KOPT-K1 (cell line): ENCODE measurements around the gene KLHL15.

Experiments used
- H3K27ac ChIP-seq: fragments of 200-600 bp; sonication (generic); 2 replicates; pipeline ENCODE4 v1.5.1; 2016; ENCODE audit warnings: antibody characterized with exemption, mild to moderate bottlenecking, low read depth, low read length; ENCODE audit not compliant: poor library complexity, severe bottlenecking
- H3K36me3 ChIP-seq: fragments of 200-600 bp; sonication (generic); 2 replicates; pipeline ENCODE4 v1.5.1; 2017; ENCODE audit warnings: antibody characterized with exemption, mild to moderate bottlenecking, low read length, moderate library complexity; ENCODE audit not compliant: insufficient read depth
- H3K9me3 ChIP-seq: fragments of 200-600 bp; sonication (generic); 2 replicates; pipeline ENCODE4 v1.5.1; 2017; ENCODE audit warnings: antibody characterized with exemption, low read length, mild to moderate bottlenecking; ENCODE audit not compliant: insufficient read depth, poor library complexity, severe bottlenecking

The KLHL15 gene

DNA sequence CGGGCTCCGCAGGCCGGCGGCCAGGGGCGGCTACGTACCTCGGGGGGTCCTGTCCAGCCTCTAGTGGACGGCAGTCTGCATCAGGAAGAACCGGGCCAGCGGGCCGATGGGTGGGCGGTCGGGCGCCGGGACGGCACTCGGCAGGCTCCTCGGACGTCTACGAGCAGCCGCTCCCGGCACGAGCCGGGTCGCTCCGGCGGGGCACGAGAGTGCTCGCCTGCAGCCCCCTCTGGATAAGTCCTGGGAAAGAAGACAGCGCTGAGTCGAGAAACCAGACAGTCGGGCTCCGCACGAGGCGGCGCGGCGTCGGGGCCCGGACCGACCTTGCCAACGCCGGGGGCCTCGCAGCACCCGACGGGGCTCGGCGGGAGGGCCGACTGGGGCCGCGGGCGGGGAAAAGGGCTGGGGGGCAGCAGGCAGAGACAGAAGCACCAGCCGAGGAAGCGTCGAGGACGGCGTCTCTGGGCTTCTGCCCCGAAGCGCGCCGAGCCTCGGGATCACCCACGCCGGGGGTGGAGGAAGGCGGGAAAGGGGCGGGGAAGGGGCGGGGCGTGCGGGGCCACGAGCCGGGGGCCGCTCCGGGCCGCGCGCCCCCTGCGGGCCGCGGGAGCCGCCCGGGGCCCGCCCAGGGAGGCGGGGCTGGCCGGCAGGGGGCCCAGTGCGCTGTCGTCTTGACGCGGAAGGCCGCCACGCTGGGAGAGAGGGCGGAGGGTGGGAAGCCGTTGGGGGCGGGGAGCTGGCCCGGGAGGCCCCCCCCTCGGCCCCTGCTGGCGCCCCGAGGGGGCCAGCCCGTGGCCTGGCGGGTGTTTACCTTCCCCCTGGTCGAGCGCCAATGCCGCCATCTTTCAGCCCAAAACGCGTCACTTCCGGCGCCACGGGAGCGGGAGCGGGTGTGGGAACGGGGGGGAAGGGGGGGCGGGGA is 1.9 kb downstream of the KLHL15 start:
- Histone ChIP-seq H3K27ac (peak overlapping the region; percentile 88), H3K36me3 (peaks cover 17% of the 10 kb centered on the region), H3K9me3 (no peaks in the 10 kb centered on the region)

DNA sequence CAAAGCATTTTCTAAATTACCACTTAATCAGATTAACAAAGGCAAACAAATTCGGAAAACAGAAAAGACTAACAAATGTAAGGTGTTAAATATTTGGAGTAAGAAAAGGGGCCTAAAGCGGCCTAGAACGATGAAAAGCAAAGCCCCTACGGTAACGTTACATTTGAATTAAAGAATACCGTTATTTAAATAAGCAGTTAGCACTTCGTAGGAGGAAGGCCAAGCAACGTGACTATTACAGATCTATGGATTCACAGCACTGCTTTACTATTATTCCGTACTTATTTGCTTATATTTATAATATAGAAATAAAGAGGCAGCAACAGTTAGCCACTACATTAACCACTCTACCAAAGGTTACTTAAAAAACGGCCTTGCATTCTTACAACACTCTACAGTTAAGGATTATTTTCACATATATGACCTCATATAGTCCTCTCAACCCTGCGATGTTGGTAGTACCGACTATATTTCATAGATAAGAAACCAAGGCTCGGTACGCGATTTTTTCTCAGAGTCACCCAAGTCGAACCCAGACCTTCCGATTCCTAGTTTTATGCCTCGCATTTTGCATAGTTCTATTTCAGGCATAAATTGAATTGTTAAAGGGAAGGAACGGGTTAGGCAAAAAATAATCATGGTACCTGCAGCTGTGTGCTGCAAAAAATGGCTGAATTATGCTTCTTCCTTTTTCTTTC is 2.9 kb downstream of the KLHL15 start:
- Histone ChIP-seq H3K27ac (peak overlapping the region; percentile 88), H3K9me3 (no peaks in the 10 kb centered on the region), H3K36me3 (peaks cover 17% of the 10 kb centered on the region)

DNA sequence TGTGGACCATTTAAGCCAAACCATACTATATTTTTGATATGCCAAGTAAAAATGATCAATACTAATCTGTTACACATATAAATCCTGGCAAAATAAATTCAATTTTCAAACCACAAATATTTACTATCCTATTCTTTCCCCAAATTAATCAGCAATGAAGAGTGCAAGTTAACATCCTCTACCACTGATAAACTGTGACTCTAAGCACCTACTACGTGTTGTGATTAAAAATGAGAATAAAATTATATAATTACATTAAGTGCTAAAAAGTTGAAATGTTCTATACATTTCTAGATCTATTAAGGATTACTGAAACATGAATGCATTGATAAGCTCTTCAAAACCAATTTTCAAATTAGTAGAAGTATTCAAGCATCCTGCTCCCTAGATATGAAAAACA is 3.4 kb downstream of the KLHL15 start:
- H3K9me3 ChIP-seq = no peaks in the 10 kb centered on the region
- H3K27ac ChIP-seq = peak overlapping the region; percentile 88
- peaks cover 19% of the 10 kb centered on the region for H3K36me3 ChIP-seq

DNA sequence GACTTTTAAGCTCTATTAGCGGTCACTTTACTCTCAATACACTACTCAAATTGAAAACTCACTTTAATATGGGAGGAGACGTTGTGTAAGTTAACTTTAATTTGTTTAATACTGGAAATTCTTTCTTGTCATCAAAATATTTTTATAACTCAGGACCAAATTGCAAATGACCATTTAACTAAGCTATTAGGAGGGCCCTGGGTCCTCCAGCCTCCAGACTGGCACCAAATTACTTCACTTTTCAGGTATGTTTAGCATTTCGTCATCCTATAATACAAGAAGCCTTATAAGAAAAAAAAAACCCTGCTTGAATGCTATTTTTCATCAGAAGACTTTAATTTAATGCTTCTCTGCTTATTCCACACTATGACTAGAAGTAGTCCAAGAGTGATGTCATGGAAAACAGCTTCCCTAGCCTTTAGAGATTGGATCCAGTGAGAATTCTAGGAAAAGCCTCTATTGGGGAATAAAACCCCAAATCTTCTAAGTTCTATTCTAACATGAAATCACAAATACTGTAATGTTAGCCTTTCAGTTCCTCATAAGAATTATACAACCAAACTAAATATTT is 6.6 kb downstream of the KLHL15 start:
- Histone ChIP-seq H3K27ac (no peak overlapping the region), H3K9me3 (no peaks in the 10 kb centered on the region), H3K36me3 (peaks cover 41% of the 10 kb centered on the region)

DNA sequence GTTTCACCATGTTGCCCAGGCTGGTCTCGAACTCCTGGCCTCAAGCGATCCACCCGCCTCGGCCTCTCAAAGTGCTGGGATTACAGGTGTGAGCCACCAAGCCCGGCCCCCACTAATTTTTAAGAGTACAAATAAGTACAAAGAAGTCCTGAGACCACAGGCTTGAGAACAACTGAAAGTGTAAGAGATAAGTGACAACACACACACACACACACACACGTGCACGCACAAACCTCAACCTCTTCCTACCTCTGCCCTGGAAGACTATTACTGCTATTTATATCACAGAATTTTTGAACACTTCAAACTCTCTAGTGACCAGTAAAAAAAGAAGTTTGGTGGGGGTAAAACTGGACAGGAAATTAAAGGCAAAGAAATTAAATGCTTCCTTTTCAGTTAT is 7.5 kb downstream of the KLHL15 start:
- Histone ChIP-seq H3K36me3 (peaks cover 46% of the 10 kb centered on the region), H3K9me3 (no peaks in the 10 kb centered on the region), H3K27ac (no peak overlapping the region)

DNA sequence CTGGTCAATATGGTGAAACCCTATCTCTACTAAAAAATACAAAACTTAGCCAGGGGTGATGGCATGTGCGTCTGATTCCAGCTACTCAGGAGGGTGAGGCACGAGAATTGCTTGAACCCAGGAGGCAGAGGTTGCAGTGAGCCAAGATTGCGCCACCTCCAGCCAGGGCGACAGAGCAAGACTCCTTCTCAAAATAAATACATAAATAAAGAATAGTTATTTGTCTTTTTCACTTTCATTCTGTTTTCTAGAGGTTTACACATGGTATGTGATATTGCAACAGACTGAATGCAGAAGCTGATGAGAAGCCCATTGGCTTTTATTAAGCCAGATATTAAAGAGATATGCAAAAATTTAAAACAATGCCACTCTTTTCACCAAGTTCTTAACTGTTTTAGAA is 8.2 kb downstream of the KLHL15 start:
- Histone ChIP-seq H3K27ac (no peak overlapping the region), H3K36me3 (peaks cover 51% of the 10 kb centered on the region), H3K9me3 (no peaks in the 10 kb centered on the region)

DNA sequence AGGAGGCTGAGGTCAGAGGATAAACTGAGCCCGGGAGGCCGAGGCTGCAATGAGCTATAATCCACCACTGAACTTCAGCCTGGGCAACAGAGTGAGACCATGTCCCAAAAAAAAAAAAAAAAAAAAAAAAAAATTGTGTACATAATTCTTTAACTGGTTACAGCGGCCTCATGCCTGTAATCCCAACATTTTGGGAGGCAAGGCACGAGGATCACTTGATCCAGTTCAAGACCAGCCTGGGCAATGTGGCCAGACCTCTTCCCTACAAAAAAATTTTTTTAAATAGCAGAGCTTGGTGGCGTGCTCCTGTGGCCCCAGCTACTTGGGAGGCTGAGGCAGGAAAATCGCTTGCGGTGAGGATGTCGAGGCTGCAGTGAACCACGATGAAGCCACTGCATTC is 9.3 kb downstream of the KLHL15 start:
- peaks cover 48% of the 10 kb centered on the region for H3K36me3 ChIP-seq
- H3K9me3 ChIP-seq = no peaks in the 10 kb centered on the region
- no peak overlapping the region for H3K27ac ChIP-seq

DNA sequence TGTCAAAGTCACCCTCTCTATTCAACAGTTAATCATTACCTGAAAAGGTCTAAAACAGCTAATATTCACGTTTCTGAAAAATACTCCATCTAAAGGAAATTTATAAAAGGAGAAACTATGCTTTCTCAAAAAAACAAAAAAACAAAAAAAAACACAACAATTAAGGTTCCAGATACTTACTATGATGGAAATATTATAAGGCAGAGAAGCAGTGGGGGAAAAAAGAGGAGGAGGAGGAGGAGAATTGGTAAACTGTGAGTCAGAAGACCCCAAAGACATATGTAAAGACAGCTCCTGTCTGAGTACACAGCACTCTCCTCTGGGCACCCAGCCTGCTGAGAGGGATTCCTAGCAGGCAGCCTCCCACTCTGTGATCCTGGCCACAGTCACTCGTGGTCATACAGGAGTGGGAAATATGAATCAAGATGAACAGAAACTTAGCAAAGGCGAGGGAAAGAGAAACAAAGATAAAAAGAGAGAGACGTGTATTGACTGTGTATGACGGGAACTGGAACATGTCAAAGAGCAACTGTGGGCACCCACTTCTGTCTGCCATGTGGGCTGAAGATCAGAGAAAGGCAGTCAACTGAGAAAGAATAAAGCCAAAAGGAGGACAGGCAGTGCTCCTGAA is 12.5 kb downstream of the KLHL15 start:
- Histone ChIP-seq H3K9me3 (no peaks in the 10 kb centered on the region), H3K36me3 (peaks cover 46% of the 10 kb centered on the region), H3K27ac (peak overlapping the region; percentile 23)

DNA sequence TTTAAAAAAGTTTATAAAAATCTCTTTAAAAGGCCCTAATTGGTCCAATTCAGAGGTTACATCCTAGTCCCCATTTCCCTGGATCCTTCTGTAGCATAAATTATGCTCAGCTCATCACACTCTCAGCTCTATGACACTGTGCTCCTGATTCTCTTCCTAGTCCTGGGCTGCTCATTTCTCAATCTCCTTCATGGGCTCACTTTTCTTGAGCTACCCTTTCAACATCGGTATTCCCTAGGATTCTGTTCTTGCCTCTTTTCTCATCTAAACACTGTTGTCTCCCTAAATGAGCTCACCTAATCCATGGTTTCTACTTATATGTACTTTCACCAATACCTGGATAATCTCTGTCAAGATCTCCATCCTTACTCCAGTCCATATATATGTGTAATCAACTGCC is 14.7 kb downstream of the KLHL15 start:
- Histone ChIP-seq H3K9me3 (no peaks in the 10 kb centered on the region), H3K27ac (no peak overlapping the region), H3K36me3 (peaks cover 31% of the 10 kb centered on the region; the same call in 1 of the 2 replicates)

DNA sequence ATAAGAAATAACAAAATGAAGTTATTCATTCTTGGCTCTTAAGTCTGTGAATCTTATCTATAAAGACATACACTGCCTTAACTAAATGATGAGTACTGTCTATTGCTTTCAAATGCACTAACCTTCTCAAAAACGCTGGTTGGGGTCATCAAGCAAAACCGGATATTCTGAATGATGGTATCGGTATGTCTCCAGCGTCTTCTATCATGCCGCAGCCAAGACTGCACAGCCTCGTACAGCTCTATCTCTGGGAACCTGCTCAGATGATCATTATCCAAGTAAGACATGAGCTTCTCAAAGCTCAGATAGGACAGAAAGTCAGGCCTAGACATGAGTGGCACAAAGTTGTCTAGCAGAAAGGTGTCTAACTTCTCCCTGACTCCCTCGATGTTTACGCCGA is 21.1 kb downstream of the KLHL15 start:
- H3K9me3 ChIP-seq = no peaks in the 10 kb centered on the region
- H3K27ac ChIP-seq = no peak overlapping the region
- peaks cover 47% of the 10 kb centered on the region for H3K36me3 ChIP-seq

DNA sequence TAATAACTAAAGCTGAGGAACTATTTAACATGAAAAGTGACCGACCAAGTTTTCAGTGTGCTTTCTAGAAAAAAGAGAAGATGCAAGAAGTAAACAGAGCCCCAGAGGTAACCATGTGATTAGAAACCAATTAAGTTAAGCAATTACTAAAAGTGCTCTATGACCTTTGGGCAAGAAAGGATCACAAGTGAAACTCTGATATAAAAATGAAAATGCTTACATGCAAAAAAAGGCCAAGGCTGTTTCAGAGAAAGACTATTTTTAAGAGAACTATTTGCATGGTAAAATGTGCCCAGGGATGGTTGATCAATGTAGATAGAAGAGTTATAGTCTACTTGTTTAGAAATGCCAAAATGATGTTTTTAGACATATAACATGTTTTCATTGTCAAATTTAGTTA is 22.0 kb downstream of the KLHL15 start:
- peaks cover 55% of the 10 kb centered on the region for H3K36me3 ChIP-seq
- H3K27ac ChIP-seq = no peak overlapping the region
- no peaks in the 10 kb centered on the region for H3K9me3 ChIP-seq

DNA sequence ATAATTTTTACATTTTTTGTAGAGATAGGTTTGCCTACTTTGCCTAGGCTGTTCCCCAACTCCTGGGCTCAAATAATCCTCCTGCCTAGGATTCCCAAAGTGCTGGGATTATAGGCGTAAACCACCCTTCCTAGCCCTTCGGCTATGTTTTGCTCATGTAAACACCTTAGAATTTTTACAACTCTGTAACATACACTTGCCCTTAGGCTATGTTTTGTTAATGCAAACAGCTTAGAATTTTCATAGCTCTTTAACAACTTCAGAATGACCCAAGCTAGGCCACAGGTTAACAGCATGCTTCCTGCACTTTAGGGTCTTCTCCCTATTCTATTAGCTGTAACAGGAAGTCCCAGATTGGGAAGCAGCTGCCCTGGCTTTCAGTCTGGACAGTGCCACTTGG is 24.2 kb downstream of the KLHL15 start:
- H3K9me3 ChIP-seq = no peaks in the 10 kb centered on the region
- H3K36me3 ChIP-seq = peaks cover 62% of the 10 kb centered on the region
- H3K27ac ChIP-seq = no peak overlapping the region

DNA sequence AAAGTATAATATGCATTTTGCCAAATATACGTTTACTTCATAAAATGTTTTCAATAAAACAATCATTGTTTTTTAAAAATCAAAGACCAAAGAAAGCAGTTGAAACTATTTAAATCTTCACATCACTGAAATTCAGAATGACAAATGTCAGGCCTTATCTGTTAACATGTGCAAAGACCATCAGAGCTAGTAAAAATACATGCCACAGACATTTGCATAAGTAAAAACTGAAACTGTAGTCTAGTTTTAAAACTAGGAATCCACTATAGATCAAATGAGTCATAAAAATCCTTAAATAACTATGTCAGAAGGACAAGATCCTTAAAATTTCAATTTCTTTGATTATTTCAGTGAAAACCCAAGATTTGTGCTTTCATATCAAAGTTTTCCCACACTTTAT is 24.8 kb downstream of the KLHL15 start:
- Histone ChIP-seq H3K9me3 (no peaks in the 10 kb centered on the region), H3K27ac (no peak overlapping the region), H3K36me3 (peaks cover 62% of the 10 kb centered on the region)

DNA sequence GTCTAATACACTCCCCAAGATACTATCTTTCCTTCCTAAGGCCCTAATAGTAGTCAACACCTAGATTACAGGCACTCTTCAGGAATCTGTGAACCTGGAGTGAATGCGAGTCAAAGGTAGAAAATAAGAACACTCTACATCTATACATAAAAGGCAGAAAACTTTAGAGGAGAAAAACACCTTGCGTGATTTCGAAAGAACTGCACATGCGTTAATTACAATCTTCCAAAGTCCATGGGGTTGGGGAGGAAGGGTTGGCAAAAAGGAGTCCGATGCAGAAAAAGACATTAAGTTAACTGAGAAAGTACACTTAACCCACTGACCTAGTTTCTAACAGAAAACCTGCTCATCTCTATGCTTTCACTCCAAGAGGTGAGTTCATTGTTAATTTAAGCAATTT is 27.3 kb downstream of the KLHL15 start:
- H3K36me3 ChIP-seq = peaks cover 60% of the 10 kb centered on the region

DNA sequence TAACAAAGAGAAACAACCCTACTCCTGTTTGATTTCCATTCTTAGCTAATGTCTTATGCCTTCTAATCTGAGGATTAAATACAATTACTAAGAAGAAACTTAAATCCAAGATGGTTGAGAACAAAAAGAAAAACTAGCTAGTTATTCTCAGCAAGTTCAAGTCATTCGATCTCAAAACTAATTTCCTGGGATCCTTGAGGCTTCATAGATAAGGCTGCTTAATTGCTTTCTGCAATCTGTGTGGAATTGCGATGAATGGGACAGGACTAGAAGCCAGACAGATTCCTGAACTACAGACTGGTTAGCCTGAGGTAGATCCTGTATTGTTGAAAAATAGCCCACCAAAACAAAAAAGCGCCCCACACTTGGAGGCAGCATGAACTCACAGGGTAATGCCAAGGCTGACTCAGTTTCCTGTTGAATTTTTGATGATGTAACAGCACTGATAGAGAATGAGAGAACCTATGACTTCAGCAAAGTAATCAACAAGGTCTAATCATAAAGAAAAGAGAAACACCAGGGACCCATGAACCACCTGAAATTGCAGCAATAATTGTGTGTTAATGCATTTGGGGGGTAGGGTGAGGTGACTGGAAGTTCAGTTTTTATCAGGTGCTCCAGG is 33.9 kb downstream of the KLHL15 start:
- Histone ChIP-seq H3K36me3 (peaks cover 67% of the 10 kb centered on the region), H3K27ac (no peak overlapping the region)

More for the DNA sequence above, 27.3 kb downstream of the KLHL15 start:
- H3K27ac ChIP-seq = no peak overlapping the region
- no peaks in the 10 kb centered on the region for H3K9me3 ChIP-seq

More for the DNA sequence above, 33.9 kb downstream of the KLHL15 start:
- no peaks in the 10 kb centered on the region for H3K9me3 ChIP-seq
